HPDE6-E6E7 (cell line): ENCODE measurements around the gene C3orf18.

ENCODE experiments used
- DNase-seq: peaks from one replicate; pipeline ENCODE4 v3.0.0; 2011; ENCODE audit warnings: missing footprints; ENCODE audit errors: extremely low spot score

Gene C3orf18

GRCh38 chr3:50551054-50551659 lies 16.4 kb downstream of the C3orf18 start:
- no peak for DNase-seq

- DNase-seq = no peak
Observed at GRCh38 chr3:50550079-50550736, 17.3 kb downstream of the C3orf18 start.

GRCh38 chr3:50549226-50549625 lies 18.3 kb downstream of the C3orf18 start:
- DNase-seq = no peak

- DNase-seq = no peak
Observed at GRCh38 chr3:50545781-50546180, 21.8 kb downstream of the C3orf18 start.

- DNase-seq = peak; percentile 56
Observed at GRCh38 chr3:50542177-50543034, 25.1 kb downstream of the C3orf18 start.

GRCh38 chr3:50539356-50540286 lies 27.9 kb downstream of the C3orf18 start:
- no peak for DNase-seq

- DNase-seq = no peak
Observed at GRCh38 chr3:50537421-50538129, 30.0 kb downstream of the C3orf18 start.

GRCh38 chr3:50536471-50537180 lies 30.9 kb downstream of the C3orf18 start:
- DNase-seq = no peak

GRCh38 chr3:50534681-50535330 lies 32.7 kb downstream of the C3orf18 start:
- no peak for DNase-seq

- DNase-seq = no peak
Observed at GRCh38 chr3:50533807-50534461, 33.6 kb downstream of the C3orf18 start.

- DNase-seq = no peak
Observed at GRCh38 chr3:50533316-50533715, 34.2 kb downstream of the C3orf18 start.

GRCh38 chr3:50532062-50532705 lies 35.4 kb downstream of the C3orf18 start:
- DNase-seq = no peak

- no peak for DNase-seq
Observed at GRCh38 chr3:50531201-50531600, 36.3 kb downstream of the C3orf18 start.

GRCh38 chr3:50530001-50530970 lies 37.3 kb downstream of the C3orf18 start:
- DNase-seq = no peak

GRCh38 chr3:50525987-50526386 lies 41.6 kb downstream of the C3orf18 start:
- peak; percentile 55 for DNase-seq

- DNase-seq = no peak
Observed at GRCh38 chr3:50525191-50525910, 42.2 kb downstream of the C3orf18 start.

GRCh38 chr3:50524746-50525145 lies 42.8 kb downstream of the C3orf18 start:
- DNase-seq = no peak
